Measurements from ENCODE around the gene C20orf144. TPM values are rescaled to one million over a fixed set of nuclear protein-coding genes. Genes with fewer than 3 reads are reported as not detected.

C20orf144 gene
- total RNA-seq, 1 donor from 2014 or later: not detected

DNA sequence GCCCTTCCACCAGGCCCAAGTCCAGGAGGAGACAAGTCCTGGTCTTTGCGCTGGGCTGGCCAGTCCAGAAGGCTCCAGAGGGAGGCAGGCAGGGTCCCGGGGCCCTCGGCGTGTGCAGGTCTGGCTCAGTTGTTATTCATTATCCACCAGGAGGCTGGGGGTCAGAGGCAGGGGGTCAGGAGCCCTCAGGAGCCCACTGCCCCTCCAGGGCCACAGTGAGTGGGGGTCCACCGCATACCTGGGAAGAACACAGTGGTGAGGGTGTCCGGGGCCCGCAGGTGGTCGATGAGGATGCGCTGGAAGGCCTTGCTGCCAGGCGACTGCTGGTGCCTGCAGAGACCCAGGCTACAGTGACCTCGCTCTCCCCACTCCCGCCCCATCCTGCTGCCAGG lies 4.4 kb upstream of the C20orf144 start:
- DNase-seq (ENCODE audit: low spot score in 2 of 2): no peak
- TF ChIP-seq, protein P1, sequence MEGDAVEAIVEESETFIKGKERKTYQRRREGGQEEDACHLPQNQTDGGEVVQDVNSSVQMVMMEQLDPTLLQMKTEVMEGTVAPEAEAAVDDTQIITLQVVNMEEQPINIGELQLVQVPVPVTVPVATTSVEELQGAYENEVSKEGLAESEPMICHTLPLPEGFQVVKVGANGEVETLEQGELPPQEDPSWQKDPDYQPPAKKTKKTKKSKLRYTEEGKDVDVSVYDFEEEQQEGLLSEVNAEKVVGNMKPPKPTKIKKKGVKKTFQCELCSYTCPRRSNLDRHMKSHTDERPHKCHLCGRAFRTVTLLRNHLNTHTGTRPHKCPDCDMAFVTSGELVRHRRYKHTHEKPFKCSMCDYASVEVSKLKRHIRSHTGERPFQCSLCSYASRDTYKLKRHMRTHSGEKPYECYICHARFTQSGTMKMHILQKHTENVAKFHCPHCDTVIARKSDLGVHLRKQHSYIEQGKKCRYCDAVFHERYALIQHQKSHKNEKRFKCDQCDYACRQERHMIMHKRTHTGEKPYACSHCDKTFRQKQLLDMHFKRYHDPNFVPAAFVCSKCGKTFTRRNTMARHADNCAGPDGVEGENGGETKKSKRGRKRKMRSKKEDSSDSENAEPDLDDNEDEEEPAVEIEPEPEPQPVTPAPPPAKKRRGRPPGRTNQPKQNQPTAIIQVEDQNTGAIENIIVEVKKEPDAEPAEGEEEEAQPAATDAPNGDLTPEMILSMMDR (IDR thresholded peaks at IDR 0.05): no peak
- Histone ChIP-seq H3K4me3 (no peak overlapping the region), H3K36me3 (peaks cover 33 to 36% of the 10 kb centered on the region in 2 donors), H3K4me1 (peaks cover under 1 to 4% of the 10 kb centered on the region in 2 donors), H3K27me3 (no peaks in the 10 kb centered on the region), H3K27ac (no peak overlapping the region), H3K9me3 (no peaks in the 10 kb centered on the region)
- intact Hi-C loops (cut with DNase I): no loop called here

GRCh38 chr20:33658510-33658909 lies 3.6 kb upstream of the C20orf144 start:
- no peak for DNase-seq (ENCODE audit: low spot score in 2 of 2)
- TF ChIP-seq, protein P1 (IDR thresholded peaks at IDR 0.05): no peak
- H3K27ac ChIP-seq: no peak overlapping the region
- no peak overlapping the region for H3K4me3 ChIP-seq
- H3K27me3 ChIP-seq: no peaks in the 10 kb centered on the region
- H3K9me3 ChIP-seq: no peaks in the 10 kb centered on the region
- intact Hi-C loops (cut with DNase I): no loop called here
- peaks cover 3 to 7% of the 10 kb centered on the region in 2 donors for H3K4me1 ChIP-seq
- H3K36me3 ChIP-seq: peaks cover 33 to 36% of the 10 kb centered on the region in 2 donors

GRCh38 chr20:33658929-33659328 lies 3.2 kb upstream of the C20orf144 start:
- Histone ChIP-seq H3K9me3 (no peaks in the 10 kb centered on the region), H3K27me3 (no peaks in the 10 kb centered on the region), H3K27ac (no peak overlapping the region), H3K4me1 (peaks cover 3 to 5% of the 10 kb centered on the region in 2 donors), H3K4me3 (no peak overlapping the region), H3K36me3 (peaks cover 33 to 36% of the 10 kb centered on the region in 2 donors)
- no peak for DNase-seq (ENCODE audit: low spot score in 2 of 2)
- intact Hi-C loops (cut with DNase I): no loop called here
- TF ChIP-seq, protein P1 (IDR thresholded peaks at IDR 0.05): no peak

- TF ChIP-seq, protein P1 (IDR thresholded peaks at IDR 0.05): no peak
- Histone ChIP-seq H3K27me3 (no peaks in the 10 kb centered on the region), H3K36me3 (peaks cover 33 to 36% of the 10 kb centered on the region in 2 donors), H3K9me3 (no peaks in the 10 kb centered on the region), H3K4me3 (no peak overlapping the region), H3K4me1 (peaks cover 5 to 9% of the 10 kb centered on the region in 2 donors), H3K27ac (no peak overlapping the region)
- intact Hi-C loops (cut with DNase I): no loop called here
- peak in 1 of 2 donors; percentile 58 for DNase-seq (ENCODE audit: low spot score in 2 of 2)
Observed at GRCh38 chr20:33659341-33660034, 2.6 kb upstream of the C20orf144 start.

DNA sequence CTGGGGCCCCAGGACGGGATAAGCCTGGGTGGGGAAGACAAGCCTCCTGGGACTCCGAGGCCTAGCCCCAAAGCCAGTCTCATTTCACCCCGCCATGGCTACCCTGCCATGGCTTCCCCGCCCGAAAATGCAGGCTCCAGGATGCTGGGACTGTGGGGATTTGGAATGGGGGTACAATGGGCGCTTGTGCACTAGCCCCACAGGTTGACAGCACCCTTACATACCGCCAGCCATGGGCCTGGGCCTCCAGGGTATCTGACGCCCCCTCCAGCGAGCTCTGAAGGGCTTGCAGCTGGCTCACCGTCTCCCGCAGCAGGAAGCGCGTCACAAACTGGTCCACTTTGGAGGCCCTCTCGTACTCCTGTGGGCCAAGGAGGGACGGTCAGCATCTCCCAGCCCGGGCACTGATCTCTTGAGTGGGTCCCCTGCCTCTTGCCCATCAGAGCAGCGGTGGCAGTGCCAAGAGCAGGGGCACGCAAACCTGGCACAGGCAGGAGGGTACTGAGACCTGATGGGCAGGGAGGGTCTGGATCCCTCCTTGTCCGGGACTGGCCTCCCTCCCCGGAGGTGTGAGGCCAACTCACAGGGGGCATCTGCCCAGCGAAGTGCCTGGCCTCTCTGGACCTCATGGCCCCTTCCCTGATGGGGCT lies 2.0 kb upstream of the C20orf144 start:
- no peaks in the 10 kb centered on the region for H3K9me3 ChIP-seq
- H3K27ac ChIP-seq: no peak overlapping the region
- H3K4me3 ChIP-seq: no peak overlapping the region
- TF ChIP-seq, protein P1 (IDR thresholded peaks at IDR 0.05): no peak
- intact Hi-C loops (cut with DNase I): no loop called here
- DNase-seq (ENCODE audit: low spot score in 2 of 2): peak in 1 of 2 donors; percentile 60
- H3K4me1 ChIP-seq: peaks cover 5 to 13% of the 10 kb centered on the region in 2 donors
- no peaks in the 10 kb centered on the region for H3K27me3 ChIP-seq
- H3K36me3 ChIP-seq: peaks cover 33 to 36% of the 10 kb centered on the region in 2 donors
